ENCODE data around the gene PRELP. TPM values are rescaled to one million over a fixed set of nuclear protein-coding genes. Genes with fewer than 3 reads are reported as not detected.

The PRELP gene
- total RNA-seq, 4 donors from 2014 or later: 15.4 to 35.2 (median 23.3) TPM

- in situ Hi-C loops (cut with MboI; ENCODE audit: low pct_ligation_motif_present in 1 of 4, low pct_unique_long_range_greater_than_20kb in 1 of 4, low sequenced_read_pairs in 3 of 4): loop anchor here in 3 of 4 donors (5.0 to 10.0 kb wide), 2 partner anchors 198 to 200 kb away; no protein-coding TSS in a partner anchor
- H3K27ac ChIP-seq: peak overlapping the region in 3 of 4 donors; percentile 33 to 47 (median 43)
- TF ChIP-seq POLR2A (IDR thresholded peaks at IDR 0.05) (no peak), CTCF (IDR thresholded peaks at IDR 0.05) (peak; percentile 80 to 84 (median 84)), EP300 (IDR thresholded peaks at IDR 0.05; ENCODE audit: low read depth) (no peak)
- H3K36me3 ChIP-seq: no peaks in the 10 kb centered on the region
- 34 to 44% methylated on average over 5 to 12 of the region's 12 CpGs for WGBS, 2 donors (ENCODE audit: low coverage in 1 of 2)
- H3K27me3 ChIP-seq: no peaks in the 10 kb centered on the region
- no peaks in the 10 kb centered on the region for H3K9me3 ChIP-seq
- H3K4me3 ChIP-seq: no peak overlapping the region
- peaks cover 13 to 25% (median 15%) of the 10 kb centered on the region in 4 donors for H3K4me1 ChIP-seq
- peak; percentile 85 for DNase-seq
- intact Hi-C loops (cut with DNase I; ENCODE audit: low total_unique reads): loop anchor here (5.0 to 10.0 kb wide), 2 partner anchors 123 to 290 kb away; partner anchors contain the start of genes ATP2B4, ZBED6 and ZC3H11A
Observed at GRCh38 chr1:203504400-203505250, 29.0 kb downstream of the PRELP start.

- H3K36me3 ChIP-seq: no peaks in the 10 kb centered on the region
- WGBS, 2 donors (ENCODE audit: low coverage in 1 of 2): 77 to 85% methylated on average over 4 to 8 of the region's 8 CpGs
- H3K27me3 ChIP-seq: no peaks in the 10 kb centered on the region
- H3K4me3 ChIP-seq: no peak overlapping the region
- intact Hi-C loops (cut with DNase I; ENCODE audit: low total_unique reads) (loop anchor here (5.0 to 10.0 kb wide), 2 partner anchors 122 to 289 kb away; partner anchors contain the start of genes ATP2B4, ZBED6 and ZC3H11A), in situ Hi-C loops (cut with MboI; ENCODE audit: low pct_ligation_motif_present in 1 of 4, low pct_unique_long_range_greater_than_20kb in 1 of 4, low sequenced_read_pairs in 3 of 4) (loop anchor here in 3 of 4 donors (5.0 to 10.0 kb wide), 2 partner anchors 197 to 199 kb away; no protein-coding TSS in a partner anchor)
- DNase-seq: no peak
- peaks cover 13 to 25% (median 15%) of the 10 kb centered on the region in 4 donors for H3K4me1 ChIP-seq
- no peak for TF ChIP-seq CTCF (IDR thresholded peaks at IDR 0.05)
- TF ChIP-seq EP300 (IDR thresholded peaks at IDR 0.05; ENCODE audit: low read depth): no peak
- no peak for TF ChIP-seq POLR2AphosphoS5 (IDR thresholded peaks at IDR 0.05)
- no peak for TF ChIP-seq POLR2A (IDR thresholded peaks at IDR 0.05)
- peak overlapping the region in 3 of 4 donors; percentile 33 to 71 (median 47) for H3K27ac ChIP-seq
- H3K9me3 ChIP-seq: no peaks in the 10 kb centered on the region
Observed at GRCh38 chr1:203505526-203506204, 30.1 kb downstream of the PRELP start.

GRCh38 chr1:203506858-203507626 is 31.4 kb downstream of the PRELP start:
- 49 to 54% methylated on average over 3 to 6 of the region's 6 CpGs for WGBS, 2 donors (ENCODE audit: low coverage in 1 of 2)
- Histone ChIP-seq H3K27me3 (no peaks in the 10 kb centered on the region), H3K4me1 (peaks cover 9 to 30% (median 15%) of the 10 kb centered on the region in 4 donors), H3K9me3 (no peaks in the 10 kb centered on the region), H3K4me3 (no peak overlapping the region), H3K27ac (peak overlapping the region; percentile 64 to 86 (median 76)), H3K36me3 (no peaks in the 10 kb centered on the region)
- peak; percentile 15 for DNase-seq
- in situ Hi-C loops (cut with MboI; ENCODE audit: low pct_ligation_motif_present in 1 of 4, low pct_unique_long_range_greater_than_20kb in 1 of 4, low sequenced_read_pairs in 3 of 4) (loop anchor here in 3 of 4 donors (5.0 to 10.0 kb wide), 2 partner anchors 195 to 198 kb away; no protein-coding TSS in a partner anchor), intact Hi-C loops (cut with DNase I; ENCODE audit: low total_unique reads) (loop anchor here (5.0 to 10.0 kb wide), 2 partner anchors 120 to 288 kb away; partner anchors contain the start of genes ATP2B4, ZBED6 and ZC3H11A)
- no peak for TF ChIP-seq POLR2AphosphoS5 (IDR thresholded peaks at IDR 0.05)

- no peak for DNase-seq
- Histone ChIP-seq H3K27me3 (no peaks in the 10 kb centered on the region), H3K4me1 (peaks cover 12 to 37% (median 20%) of the 10 kb centered on the region in 4 donors), H3K27ac (peak overlapping the region; percentile 64 to 86 (median 76)), H3K9me3 (no peaks in the 10 kb centered on the region), H3K4me3 (no peak overlapping the region), H3K36me3 (no peaks in the 10 kb centered on the region)
- intact Hi-C loops (cut with DNase I; ENCODE audit: low total_unique reads): loop anchor here (5.0 to 10.0 kb wide), 2 partner anchors 120 to 287 kb away; partner anchors contain the start of genes ATP2B4, ZBED6 and ZC3H11A
- WGBS, 2 donors (ENCODE audit: low coverage in 1 of 2): 37 to 40% methylated on average over 1 of the region's 1 CpG
- in situ Hi-C loops (cut with MboI; ENCODE audit: low pct_ligation_motif_present in 1 of 4, low pct_unique_long_range_greater_than_20kb in 1 of 4, low sequenced_read_pairs in 3 of 4): loop anchor here in 3 of 4 donors (5.0 to 10.0 kb wide), 2 partner anchors 195 to 197 kb away; no protein-coding TSS in a partner anchor
- TF ChIP-seq POLR2AphosphoS5 (IDR thresholded peaks at IDR 0.05) (no peak), CTCF (IDR thresholded peaks at IDR 0.05) (no peak), POLR2A (IDR thresholded peaks at IDR 0.05) (no peak), EP300 (IDR thresholded peaks at IDR 0.05; ENCODE audit: low read depth) (no peak)
Observed at GRCh38 chr1:203507759-203508158, 32.2 kb downstream of the PRELP start.

All from transverse colon (tissue), 4 donors.